ENCODE measurements around the gene ASCC1. TPM values are rescaled to one million over a fixed set of nuclear protein-coding genes. Genes with fewer than 3 reads are reported as not detected.

ASCC1 gene
- total and polyA plus RNA-seq, 2 donors (not counting 1 experiment from before 2014, with no cell fraction given), result 17.9 to 28.1 TPM

GRCh38 chr10:72048450-72049124 lies 167.5 kb downstream of the ASCC1 start:
- intact Hi-C loops (cut with micrococcal nuclease), result loop anchor here (1.0 to 2.0 kb wide), 4 partner anchors 40 to 292 kb away; partner anchors contain the start of gene SPOCK2

More at GRCh38 chr10:72048450-72049124, 167.5 kb downstream of the ASCC1 start:
- H3K9ac ChIP-seq (ENCODE audit: low read length), result no peak overlapping the region
- Mint-ChIP-seq H3K9me3 (ENCODE audit: insufficient read depth) (no peaks in the 10 kb centered on the region), H3K4me3 (no peak overlapping the region), H3K27me3 (no peaks in the 10 kb centered on the region), H3K4me1 (no peaks in the 10 kb centered on the region), H3K27ac (no peak overlapping the region)
- WGBS (ENCODE audit: insufficient coverage), result 3% methylated on average over 5 of the region's 12 CpGs
- peak; percentile 98 for ATAC-seq (ENCODE audit: low read depth)
- ChIA-PET POLR2A (interaction anchor here (1.4 to 1.5 kb wide), 2 partner anchors 35 to 287 kb away, joined by 5 to 13 read pairs; no protein-coding TSS in a partner anchor), CTCF (interaction anchor here (0.6 to 5.4 kb wide), 62 partner anchors 10 to 738 kb away, joined by 3 to 58 read pairs (median 4); partner anchors contain the start of genes ASCC1, DDIT4, SLC29A3 and SPOCK2)
- H3K36me3 ChIP-seq (replicated peaks in 1 of 2; ENCODE audit: control extremely low read depth in 1 of 2, control insufficient read depth in 1 of 2, extremely low read depth in 1 of 2, insufficient read depth in 2 of 2, low read length in 1 of 2), result no peaks in the 10 kb centered on the region
- H4K20me1 ChIP-seq (ENCODE audit: control insufficient read depth, insufficient read depth, low read length, poor library complexity, severe bottlenecking), result no peaks in the 10 kb centered on the region
- H3K27me3 ChIP-seq (replicated peaks in 1 of 4; ENCODE audit: control extremely low read depth in 1 of 4, control insufficient read depth in 3 of 4, insufficient read depth in 4 of 4, low read length in 3 of 4), result no peaks in the 10 kb centered on the region
- peaks cover 0 to 9% (median 3%) of the 10 kb centered on the region in 3 donors for H3K9me3 ChIP-seq (ENCODE audit: control extremely low read depth in 1 of 3, control insufficient read depth in 2 of 3, insufficient read depth in 1 of 3, low read length in 2 of 3)
- peak; percentile 91 for DNase-seq
- no peak overlapping the region for H3K27ac ChIP-seq (ENCODE audit: low read length in 2 of 2)
- H3K4me1 ChIP-seq (ENCODE audit: control insufficient read depth in 2 of 2, insufficient read depth in 2 of 2, low read length in 2 of 2), result no peaks in the 10 kb centered on the region
- TF ChIP-seq CTCF (IDR thresholded peaks at IDR 0.05) (peak; percentile 99), EZH2 (IDR thresholded peaks at IDR 0.05; ENCODE audit: borderline replicate concordance, insufficient read depth, low read depth, low read length, poor library complexity, severe bottlenecking) (no peak)
- H2AFZ ChIP-seq (ENCODE audit: insufficient read depth, low read depth, low read length, poor library complexity, severe bottlenecking), result no peak overlapping the region
- no peak overlapping the region for H3K4me2 ChIP-seq (replicated peaks; ENCODE audit: low read depth, low read length, poor library complexity, severe bottlenecking)
- no peak overlapping the region for H3K4me3 ChIP-seq (ENCODE audit: control extremely low read depth in 1 of 5, extremely low read depth in 1 of 5, insufficient read depth in 1 of 5, low read depth in 2 of 5, low read length in 4 of 5)
- H3K79me2 ChIP-seq (ENCODE audit: control insufficient read depth, insufficient read depth, low read length), result no peaks in the 10 kb centered on the region

Small RNA genes lying within 50 kb of the gene (small RNA-seq; reads per million reads assigned to genes)
- gene RF00019 (ENCODE audit: insufficient read length, low read depth, low replicate concordance) (not detected), gene RF00340 (ENCODE audit: insufficient read length, low read depth, low replicate concordance) (not detected)

Other genes starting within 250 kb of the ASCC1 start
- 133 and 139 TPM in 2 replicates for gene SPOCK2, start 127.7 kb downstream of the ASCC1 start, total RNA-seq
- 39.1 and 79.5 TPM in 2 replicates for gene SPOCK2, start 127.7 kb downstream of the ASCC1 start, polyA plus RNA-seq
- 128 and 132 TPM in 2 replicates for gene ANAPC16, start 264 bp downstream of the ASCC1 start, total RNA-seq
- 104 and 117 TPM in 2 replicates for gene ANAPC16, start 264 bp downstream of the ASCC1 start, polyA plus RNA-seq
- gene DDIT4, start 57.6 kb upstream of the ASCC1 start, total RNA-seq, result 103 and 110 TPM in 2 replicates
- gene DDIT4, start 57.6 kb upstream of the ASCC1 start, polyA plus RNA-seq, result 94.8 and 102 TPM in 2 replicates
- 42.3 and 44.1 TPM in 2 replicates for gene DNAJB12, start 138.6 kb upstream of the ASCC1 start, total RNA-seq
- 15.8 and 16.1 TPM in 2 replicates for gene DNAJB12, start 138.6 kb upstream of the ASCC1 start, polyA plus RNA-seq